Chondrocyte (in vitro differentiated cells): Measurements from ENCODE around the gene THADA. TPM values are rescaled to one million over a fixed set of nuclear protein-coding genes. Genes with fewer than 3 reads are reported as not detected.

Source experiments
- DNase-seq: peaks from one replicate; pipeline ENCODE4 v3.0.0; 2021; ENCODE audit warnings: mixed read lengths, low spot score
- H3K27ac Mint-ChIP-seq: one replicate; pipeline ENCODE4 v1.8.0; 2021; ENCODE audit warnings: mild to moderate bottlenecking, moderate library complexity, mixed read lengths; ENCODE audit not compliant: unreplicated experiment
- H3K27me3 Mint-ChIP-seq: 2 replicates; pipeline ENCODE4 v1.8.0; 2021; ENCODE audit warnings: low read depth, mixed read lengths
- H3K36me3 Mint-ChIP-seq: 2 replicates; pipeline ENCODE4 v1.8.0; 2021; ENCODE audit warnings: low read depth, mixed read lengths
- H3K4me1 Mint-ChIP-seq: 2 replicates; pipeline ENCODE4 v1.8.0; 2021; ENCODE audit warnings: low read depth, mild to moderate bottlenecking, mixed read lengths
- H3K4me3 Mint-ChIP-seq: one replicate; pipeline ENCODE4 v1.8.0; 2021; ENCODE audit warnings: mild to moderate bottlenecking, moderate library complexity, mixed read lengths; ENCODE audit not compliant: unreplicated experiment
- H3K9me3 Mint-ChIP-seq: 2 replicates; pipeline ENCODE4 v1.8.0; 2021; ENCODE audit warnings: low read depth, mixed read lengths
- CTCF ChIP-seq: fragments of 200-600 bp; sonication (generic); IDR thresholded peaks from 2 replicates; pipeline ENCODE4 v1.5.0; 2021; ENCODE audit warnings: antibody characterized with exemption, mild to moderate bottlenecking, moderate library complexity
- total RNA-seq: library from RNA; stranded (reverse); gene quantifications from 3 replicates; pipeline ENCODE4 v1.2.1, GENCODE V29; 2021

The THADA gene
- total RNA-seq, 1 donor from 2014 or later = 28.4 TPM

GRCh38 chr2:43421194-43421593 is 174.6 kb downstream of the THADA start:
- H3K27me3 Mint-ChIP-seq = no peaks in the 10 kb centered on the region
- no peak for DNase-seq
- no peak overlapping the region for H3K4me3 Mint-ChIP-seq
- H3K27ac Mint-ChIP-seq = no peak overlapping the region
- peaks cover 3% of the 10 kb centered on the region for H3K36me3 Mint-ChIP-seq
- no peaks in the 10 kb centered on the region for H3K9me3 Mint-ChIP-seq
- TF ChIP-seq CTCF = no peak
- H3K4me1 Mint-ChIP-seq = peaks cover 69% of the 10 kb centered on the region

DNA sequence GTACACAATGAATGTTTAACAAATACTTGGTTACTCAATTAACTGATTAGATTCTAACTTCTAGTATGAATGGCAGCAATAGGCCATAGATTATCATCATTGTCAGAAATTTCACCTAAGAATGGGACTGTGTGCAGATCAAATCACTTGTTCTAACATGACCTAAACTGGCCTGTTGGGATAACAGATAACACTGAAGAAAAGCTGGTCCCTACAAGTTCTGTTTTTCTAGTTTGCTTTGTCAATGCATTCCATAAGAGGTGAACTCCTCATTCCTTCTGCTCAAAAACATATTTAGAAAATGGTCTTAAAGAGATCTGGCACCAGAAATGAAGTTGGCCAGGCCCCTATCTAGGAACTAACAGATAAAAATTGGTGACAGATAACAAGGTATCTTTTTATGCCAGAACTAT is 175.4 kb downstream of the THADA start:
- no peak for DNase-seq
- H3K27me3 Mint-ChIP-seq = no peaks in the 10 kb centered on the region
- H3K36me3 Mint-ChIP-seq = peaks cover 3% of the 10 kb centered on the region
- H3K4me1 Mint-ChIP-seq = peaks cover 69% of the 10 kb centered on the region
- H3K4me3 Mint-ChIP-seq = no peak overlapping the region
- no peak overlapping the region for H3K27ac Mint-ChIP-seq
- H3K9me3 Mint-ChIP-seq = no peaks in the 10 kb centered on the region
- no peak for TF ChIP-seq CTCF

DNA sequence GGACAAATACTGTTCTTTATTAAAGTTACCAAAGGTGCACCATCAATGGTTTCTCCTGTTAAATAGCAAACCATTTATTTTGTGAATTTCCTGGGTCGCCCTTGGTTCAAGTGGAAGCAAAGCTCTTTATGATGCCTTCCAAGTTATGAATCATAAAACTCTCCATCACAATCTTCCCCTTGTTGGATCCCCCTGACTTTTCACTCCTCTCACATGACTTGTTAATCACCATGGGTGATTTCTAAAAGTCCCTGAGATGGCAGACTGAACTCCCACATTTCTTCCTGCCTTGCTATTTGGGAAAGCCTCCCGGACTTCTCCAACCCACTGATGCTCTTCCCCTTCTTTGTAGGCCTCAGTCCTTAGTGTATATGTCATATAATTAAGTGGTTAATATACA is 176.0 kb downstream of the THADA start:
- Mint-ChIP-seq H3K4me1 (peaks cover 69% of the 10 kb centered on the region), H3K36me3 (peaks cover 3% of the 10 kb centered on the region), H3K27ac (no peak overlapping the region), H3K9me3 (no peaks in the 10 kb centered on the region), H3K4me3 (no peak overlapping the region), H3K27me3 (no peaks in the 10 kb centered on the region)
- TF ChIP-seq CTCF = no peak
- DNase-seq = no peak

- Mint-ChIP-seq H3K4me3 (no peak overlapping the region), H3K4me1 (peaks cover 70% of the 10 kb centered on the region), H3K27me3 (no peaks in the 10 kb centered on the region), H3K9me3 (no peaks in the 10 kb centered on the region), H3K36me3 (peaks cover 7% of the 10 kb centered on the region), H3K27ac (peak overlapping the region; percentile 63)
- no peak for DNase-seq
- no peak for TF ChIP-seq CTCF
Observed at GRCh38 chr2:43419243-43419642, 176.6 kb downstream of the THADA start.

DNA sequence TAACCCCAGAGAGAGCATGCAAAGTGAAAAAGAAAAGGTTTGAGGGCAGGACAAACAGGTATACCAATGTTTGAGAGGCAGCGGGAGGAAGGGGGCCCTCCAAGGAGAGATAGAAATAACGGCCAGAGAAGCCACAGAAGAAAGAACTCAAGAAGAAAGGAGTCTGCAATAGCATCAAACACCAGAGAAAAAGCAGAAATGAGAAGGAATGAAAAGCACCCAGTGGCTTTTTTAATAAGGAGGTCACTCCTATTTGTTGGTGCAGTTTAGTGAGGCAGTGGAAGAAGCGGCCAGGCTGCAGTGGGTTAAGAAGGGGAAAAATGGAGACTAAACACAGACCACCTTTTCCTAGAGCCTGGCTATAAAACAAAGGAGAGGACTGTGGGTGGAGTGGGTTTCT is 177.2 kb downstream of the THADA start:
- Mint-ChIP-seq H3K27ac (peak overlapping the region; percentile 63), H3K9me3 (no peaks in the 10 kb centered on the region), H3K4me3 (no peak overlapping the region), H3K36me3 (peaks cover 7% of the 10 kb centered on the region), H3K4me1 (peaks cover 69% of the 10 kb centered on the region), H3K27me3 (no peaks in the 10 kb centered on the region)
- TF ChIP-seq CTCF = no peak
- DNase-seq = no peak
